SU-DHL-6 (cell line): ENCODE measurements around the gene TEKT3.

Experiments used
- EZH2phosphoT487 ChIP-seq: fragments of 200-600 bp; sonication (generic), shearing (Covaris generic); conservative IDR thresholded peaks from 2 replicates; pipeline ENCODE4 v1.6.1; 2018; ENCODE audit warnings: mild to moderate bottlenecking, antibody characterized with exemption, low read length, moderate library complexity, mixed read lengths
- TF ChIP-seq, protein P1 (sequence below): fragments of 200-600 bp; sonication (generic); IDR thresholded peaks from one replicate; pipeline ENCODE4 v1.5.1; 2017; ENCODE audit warnings: antibody characterized with exemption, mild to moderate bottlenecking, low read length, moderate library complexity; ENCODE audit not compliant: insufficient read depth, poor library complexity, severe bottlenecking

- TF ChIP-seq, protein P1, sequence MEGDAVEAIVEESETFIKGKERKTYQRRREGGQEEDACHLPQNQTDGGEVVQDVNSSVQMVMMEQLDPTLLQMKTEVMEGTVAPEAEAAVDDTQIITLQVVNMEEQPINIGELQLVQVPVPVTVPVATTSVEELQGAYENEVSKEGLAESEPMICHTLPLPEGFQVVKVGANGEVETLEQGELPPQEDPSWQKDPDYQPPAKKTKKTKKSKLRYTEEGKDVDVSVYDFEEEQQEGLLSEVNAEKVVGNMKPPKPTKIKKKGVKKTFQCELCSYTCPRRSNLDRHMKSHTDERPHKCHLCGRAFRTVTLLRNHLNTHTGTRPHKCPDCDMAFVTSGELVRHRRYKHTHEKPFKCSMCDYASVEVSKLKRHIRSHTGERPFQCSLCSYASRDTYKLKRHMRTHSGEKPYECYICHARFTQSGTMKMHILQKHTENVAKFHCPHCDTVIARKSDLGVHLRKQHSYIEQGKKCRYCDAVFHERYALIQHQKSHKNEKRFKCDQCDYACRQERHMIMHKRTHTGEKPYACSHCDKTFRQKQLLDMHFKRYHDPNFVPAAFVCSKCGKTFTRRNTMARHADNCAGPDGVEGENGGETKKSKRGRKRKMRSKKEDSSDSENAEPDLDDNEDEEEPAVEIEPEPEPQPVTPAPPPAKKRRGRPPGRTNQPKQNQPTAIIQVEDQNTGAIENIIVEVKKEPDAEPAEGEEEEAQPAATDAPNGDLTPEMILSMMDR: no peak
- no peak for TF ChIP-seq EZH2phosphoT487
These were observed 63.0 kb downstream of the TEKT3 start for GRCh38 chr17:15278380-15278779.
